DMS114 treated with DMSO at 0.1 percent for 48 hours (cell line): ENCODE measurements around the gene CLIC1.

Experiments used
- DNase-seq: peaks from one replicate; lab custom pipeline; 2025; ENCODE audit not compliant: unreplicated experiment; lab: John Stamatoyannopoulos, UW

CLIC1 gene

DNA sequence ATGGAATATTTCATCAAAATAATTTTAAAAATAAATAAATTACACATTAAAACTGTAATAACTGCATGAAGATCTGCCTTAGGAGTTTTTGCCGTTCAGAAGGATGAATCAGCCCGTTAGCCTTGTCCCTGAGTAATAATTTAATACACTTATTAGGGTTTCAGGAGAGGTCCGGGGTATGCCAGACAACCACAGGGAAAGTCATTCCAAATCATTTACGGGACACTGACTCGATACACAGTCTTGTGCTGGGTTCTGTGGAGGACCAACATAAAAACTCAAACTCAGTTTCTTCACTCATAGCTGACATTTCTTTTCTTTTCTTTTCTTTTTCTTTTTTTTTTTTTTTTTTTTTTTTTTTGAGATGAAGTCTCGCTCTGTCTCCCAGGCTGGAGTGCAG, 30.4 kb downstream of the CLIC1 start:
- DNase-seq = no peak

DNA sequence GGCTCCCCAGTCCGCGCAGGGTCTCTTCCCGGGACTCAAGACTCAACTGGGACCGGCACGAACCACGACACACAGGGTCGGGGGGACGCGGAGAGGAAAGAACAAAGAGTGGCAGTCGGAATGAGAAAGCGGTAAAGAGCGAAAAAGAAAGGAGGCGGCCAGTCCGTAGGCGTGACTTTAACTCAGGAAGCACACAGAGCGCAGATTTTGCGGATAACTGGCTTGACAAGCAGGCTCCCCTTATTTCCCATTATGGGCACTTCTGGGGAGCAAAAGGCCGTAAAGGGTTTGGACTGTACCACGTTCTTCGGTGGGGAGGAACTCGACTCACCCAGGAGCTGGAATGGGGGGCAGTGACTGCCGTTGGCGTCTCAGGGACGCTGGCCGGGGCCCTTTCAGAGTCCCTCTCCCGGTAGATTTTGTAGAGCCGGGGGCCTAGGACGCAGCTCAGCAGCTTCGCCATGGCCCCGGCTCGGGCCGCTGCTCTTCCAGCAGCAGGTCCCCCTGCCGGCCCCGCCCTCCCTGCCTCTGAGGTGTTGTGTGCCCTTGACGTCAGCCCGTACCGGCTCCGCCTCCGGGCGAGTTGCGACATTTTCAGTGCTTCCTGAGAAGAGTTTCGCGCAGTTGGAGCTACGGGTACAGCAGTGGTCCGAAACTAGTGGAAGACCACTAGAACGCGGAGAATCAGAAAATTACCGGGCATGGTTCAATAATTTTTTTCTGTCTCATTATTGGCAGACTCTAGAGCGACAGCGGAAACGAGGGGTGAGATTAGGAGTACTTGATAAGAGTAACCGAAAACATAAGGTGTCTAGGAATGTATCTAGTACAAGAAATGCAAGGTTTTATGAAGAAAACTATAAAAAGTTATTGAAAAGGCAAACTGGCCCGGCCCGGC, 33.3 kb downstream of the CLIC1 start, which contains the start of gene ABHD16A:
TSS of gene ABHD16A (minus strand) at position 506 of the 898 bp plus-strand sequence. CDS start at position 463, 43 bp downstream.
- peak; percentile 98 for DNase-seq

DNA sequence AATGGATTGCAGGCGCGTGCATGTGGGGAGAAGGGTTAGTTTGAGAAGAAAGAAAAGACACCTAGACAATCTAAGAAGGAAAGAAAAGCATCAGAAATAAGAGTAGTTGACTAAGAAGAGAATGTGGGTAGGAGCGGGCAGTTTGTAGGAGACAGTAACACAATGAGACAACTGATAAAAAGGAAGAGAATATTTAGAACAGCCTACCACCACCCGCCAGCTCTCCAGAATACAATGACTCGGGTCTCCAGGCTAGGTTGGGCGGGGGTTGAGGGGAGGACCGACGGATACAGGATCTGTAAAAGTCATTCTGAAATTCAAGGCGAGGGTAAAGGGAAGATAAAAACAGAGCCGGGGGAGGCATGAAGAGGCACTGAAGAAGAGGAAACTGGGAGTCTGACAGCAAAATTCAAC, 33.9 kb downstream of the CLIC1 start:
- no peak for DNase-seq

- no peak for DNase-seq
Observed at GRCh38 chr6:31701666-31702404, 34.5 kb downstream of the CLIC1 start.

DNA sequence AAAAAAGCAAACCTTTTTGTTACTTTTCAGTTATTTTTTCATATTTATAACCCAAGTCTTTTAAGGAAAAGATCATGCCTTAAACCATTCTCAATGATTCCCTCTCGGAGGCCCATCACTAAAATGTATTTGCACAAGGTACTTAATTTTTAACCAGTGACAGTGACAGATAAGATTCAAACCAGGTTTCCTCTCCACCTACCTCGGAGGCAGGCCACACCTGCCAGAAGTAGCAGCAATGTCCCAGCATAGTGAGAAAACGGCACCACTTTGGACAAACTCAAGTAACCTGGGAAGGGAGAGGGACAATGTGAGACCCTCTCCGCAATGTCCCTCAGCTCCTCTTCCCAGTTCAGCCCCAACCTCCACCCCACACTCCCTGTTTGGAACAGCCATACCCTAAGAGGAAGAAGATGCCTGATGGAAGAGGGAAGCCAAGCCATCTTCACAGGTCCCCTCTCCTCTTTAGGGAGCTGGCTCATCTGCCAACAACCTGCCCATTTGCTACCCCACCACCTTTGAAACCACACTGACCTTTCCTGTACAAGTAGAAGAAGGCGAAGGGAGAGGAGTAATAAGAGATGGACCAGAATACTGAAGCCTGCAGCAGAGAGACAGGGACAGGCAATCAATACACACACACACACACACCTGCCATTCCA, 35.5 kb downstream of the CLIC1 start:
- DNase-seq = no peak

GRCh38 chr6:31697555-31697954, 38.8 kb downstream of the CLIC1 start:
- DNase-seq = no peak

DNA sequence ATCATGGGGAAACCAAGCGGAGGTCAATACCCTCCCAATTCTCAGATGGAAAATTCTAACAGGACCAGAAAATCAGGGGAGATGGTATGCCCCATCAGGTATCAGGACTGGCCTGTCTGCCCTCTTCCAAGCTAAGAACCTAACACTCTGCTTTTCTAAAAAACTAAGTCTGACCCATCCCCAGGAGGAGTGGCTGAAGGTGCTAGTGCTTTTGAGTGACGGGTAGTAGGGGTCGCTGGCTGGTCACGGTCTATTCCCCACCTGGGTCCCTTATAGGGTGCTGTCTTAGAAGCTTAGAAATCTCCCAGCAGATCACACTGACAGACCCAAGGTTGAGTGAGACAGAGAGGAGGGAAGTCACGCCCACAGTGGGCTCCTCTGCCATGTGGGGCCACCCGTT, 42.8 kb downstream of the CLIC1 start:
- no peak for DNase-seq

DNA sequence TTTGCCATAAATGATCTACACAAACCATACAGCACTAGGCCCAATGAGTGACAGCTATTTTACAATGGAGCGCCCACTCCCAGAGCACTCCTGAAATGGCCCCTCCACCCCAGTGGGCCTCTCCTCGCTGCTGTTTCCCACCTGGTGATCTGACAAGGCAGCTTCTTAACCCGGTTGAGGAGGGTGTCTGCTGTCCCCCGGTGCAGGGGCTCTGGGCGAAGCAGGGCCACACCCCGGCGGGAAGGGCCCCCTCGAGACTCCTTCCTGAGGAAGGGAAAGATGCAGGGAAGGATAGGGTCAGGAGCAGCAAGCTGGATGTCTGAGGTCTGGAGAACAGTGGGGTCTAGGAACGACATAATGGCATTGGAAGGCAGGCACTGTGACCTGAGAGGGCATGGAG, 43.4 kb downstream of the CLIC1 start:
- no peak for DNase-seq

- no peak for DNase-seq
Observed at GRCh38 chr6:31692353-31692752, 44.0 kb downstream of the CLIC1 start.

- DNase-seq = no peak
Observed at GRCh38 chr6:31691564-31692108, 44.7 kb downstream of the CLIC1 start.

- no peak for DNase-seq
Observed at GRCh38 chr6:31691078-31691463, 45.3 kb downstream of the CLIC1 start.

GRCh38 chr6:31690231-31691077, 45.9 kb downstream of the CLIC1 start:
- DNase-seq = no peak

DNA sequence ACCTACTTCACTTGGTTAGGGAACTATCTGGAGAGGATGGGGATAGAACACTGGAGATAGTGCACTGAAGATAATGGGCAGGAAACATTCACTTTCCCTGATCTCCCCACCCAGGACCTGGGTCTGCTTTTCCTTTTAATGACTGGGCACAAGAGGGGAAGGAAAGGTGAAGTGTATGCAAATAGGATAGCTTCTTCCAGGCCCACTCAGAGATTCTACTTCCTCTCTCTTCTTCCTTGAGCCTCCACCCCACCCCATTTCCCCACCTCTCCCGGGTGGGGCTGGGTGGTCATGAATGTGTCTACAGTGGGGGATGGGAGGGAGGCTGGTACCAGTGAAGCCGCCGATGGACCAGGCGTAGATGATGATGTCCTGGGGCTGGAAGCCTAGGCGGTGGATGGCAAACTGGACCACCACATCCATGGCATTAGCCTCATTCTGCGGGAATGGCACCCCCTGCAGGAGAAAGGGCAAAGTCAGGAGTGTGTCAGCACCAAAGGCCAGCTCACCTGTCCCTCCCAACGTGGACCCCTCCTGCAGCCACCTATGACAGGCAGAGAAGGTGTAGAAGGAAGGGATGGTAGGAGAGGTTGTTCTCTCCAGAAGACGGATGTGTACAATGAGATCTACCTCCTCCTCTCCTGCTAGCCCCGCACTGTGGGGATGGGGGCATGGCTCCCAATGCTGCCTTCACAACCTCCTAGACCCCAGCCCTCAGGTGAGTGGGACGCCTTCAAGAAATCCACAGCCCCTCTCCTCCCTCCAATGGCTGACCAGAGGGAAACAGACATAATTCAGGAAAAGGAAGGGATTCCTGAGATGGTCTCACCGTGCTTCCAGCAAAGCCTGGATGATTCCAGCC, 46.9 kb downstream of the CLIC1 start:
- no peak for DNase-seq

DNA sequence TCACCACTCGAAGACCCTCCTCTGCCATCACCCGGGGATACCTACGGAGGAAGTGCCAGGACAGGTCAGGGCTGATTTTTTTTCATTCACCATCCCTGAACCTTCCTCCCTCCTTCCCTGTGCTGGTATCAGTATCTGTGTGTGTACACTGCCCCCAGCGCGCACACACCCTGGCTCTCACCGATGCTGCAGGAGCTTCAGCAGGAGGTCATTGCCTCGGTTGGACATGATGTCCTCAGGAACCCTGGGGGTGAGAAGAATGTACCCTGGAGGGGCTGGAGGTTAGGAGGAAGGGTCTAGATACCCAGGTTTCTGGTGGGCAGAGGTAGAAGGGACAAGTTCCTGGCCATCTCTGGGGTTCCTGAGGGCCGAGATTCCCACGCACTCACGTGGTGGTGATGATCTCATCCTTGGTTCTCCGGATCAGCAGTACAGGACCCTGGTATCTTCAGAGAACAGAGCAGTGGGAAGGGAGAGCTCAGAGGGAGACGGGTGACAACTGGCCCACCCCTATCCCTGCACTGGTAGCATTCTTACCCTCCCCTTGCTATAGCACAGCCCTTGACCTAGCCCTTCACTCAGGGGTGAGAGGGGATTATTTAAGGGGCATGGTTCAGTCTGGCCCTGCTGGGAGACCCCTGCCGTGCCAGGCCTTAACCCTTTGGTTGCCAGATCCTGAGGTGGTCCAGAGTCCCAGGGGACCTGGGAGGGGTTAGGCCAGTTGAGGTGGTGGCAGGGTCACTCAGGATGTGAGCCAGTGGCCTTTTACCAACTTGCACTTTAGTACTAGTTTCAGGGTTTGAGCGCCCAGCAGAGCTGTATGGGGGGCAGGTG, 48.3 kb downstream of the CLIC1 start:
- DNase-seq = no peak

DNA sequence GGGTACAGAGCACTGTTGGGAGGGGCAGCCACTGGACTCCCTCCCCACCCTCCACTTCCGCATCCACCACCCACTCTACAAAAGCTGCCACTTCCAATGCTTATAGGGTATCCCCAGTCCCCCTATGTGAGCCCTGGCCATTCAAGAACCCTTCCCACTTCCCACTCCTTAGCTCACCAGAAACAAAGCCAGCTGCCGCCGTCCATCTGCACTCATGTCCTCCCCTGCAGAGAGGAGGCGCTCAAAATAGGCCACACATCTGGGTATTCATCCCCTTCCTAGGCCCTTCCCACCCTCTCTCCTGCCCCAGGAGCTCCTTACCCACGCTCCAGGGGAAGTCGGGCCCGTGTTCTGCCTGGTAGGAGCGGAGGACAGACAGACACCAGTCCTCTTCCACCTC, 49.0 kb downstream of the CLIC1 start:
- no peak for DNase-seq

DNA sequence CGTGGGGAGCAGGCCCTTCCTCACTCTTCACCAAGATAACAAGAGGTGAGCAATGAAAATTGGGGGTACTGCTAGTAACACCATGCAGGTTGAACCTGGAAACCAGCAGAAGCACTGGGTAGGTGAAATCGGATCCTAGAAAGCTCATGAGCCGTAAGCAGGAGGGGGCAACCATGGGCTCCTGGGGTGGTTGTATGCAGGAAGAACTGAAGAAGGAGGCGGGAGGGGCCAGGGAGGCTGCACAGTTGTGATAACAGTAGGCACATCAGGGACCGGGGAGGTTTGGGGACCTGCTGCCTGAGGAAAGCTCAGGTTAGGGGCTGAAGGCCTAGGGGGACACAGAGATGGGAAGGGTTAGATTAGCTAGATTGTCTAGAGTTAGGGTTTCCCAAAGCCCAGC, 49.8 kb downstream of the CLIC1 start:
- DNase-seq = no peak

- DNase-seq = no peak
Observed at GRCh38 chr6:31683591-31683990, 52.7 kb downstream of the CLIC1 start.

DNA sequence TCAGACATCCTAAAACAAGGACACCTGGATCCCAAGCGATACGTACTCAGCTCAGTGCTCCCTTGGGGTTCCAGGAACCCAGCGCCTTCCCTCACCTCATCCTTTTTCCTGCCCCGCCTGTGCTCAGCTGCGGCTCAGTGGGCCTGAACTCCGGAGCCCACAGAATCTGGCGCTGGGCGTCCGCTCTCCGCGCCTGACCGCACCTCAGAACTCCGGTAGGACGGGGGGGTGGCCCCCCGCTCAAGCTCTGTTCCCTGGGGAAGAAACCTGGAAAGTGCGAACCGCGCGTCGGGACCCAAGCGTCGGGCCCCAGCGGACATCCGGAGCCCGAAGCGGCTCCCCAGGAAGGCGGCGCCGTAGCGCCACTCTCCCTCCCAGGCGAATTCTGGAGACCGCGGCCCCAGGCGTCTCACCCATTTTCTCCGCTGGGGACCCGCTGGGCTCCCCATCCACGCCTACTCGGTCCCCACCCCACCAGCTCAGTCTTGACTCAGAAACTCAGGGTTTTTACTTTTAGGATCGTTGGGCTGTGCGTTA, 55.1 kb downstream of the CLIC1 start:
- DNase-seq = peak; percentile 43
